GM21360 (cell line): Measurements from ENCODE around the gene RRP1B.

Experiments used
- ATAC-seq: cut with Tn5 transposase; IDR thresholded peaks from one replicate; pipeline ENCODE4 v1.9.1; 2021; ENCODE audit warnings: mild to moderate bottlenecking, moderate library complexity; ENCODE audit not compliant: unreplicated experiment

Gene RRP1B

GRCh38 chr21:43739621-43740435 lies 80.5 kb downstream of the RRP1B start:
- ATAC-seq: no peak

- ATAC-seq: no peak
Observed at GRCh38 chr21:43740497-43741156, 81.3 kb downstream of the RRP1B start.

- no peak for ATAC-seq
Observed at GRCh38 chr21:43741423-43742096, 82.2 kb downstream of the RRP1B start.

DNA sequence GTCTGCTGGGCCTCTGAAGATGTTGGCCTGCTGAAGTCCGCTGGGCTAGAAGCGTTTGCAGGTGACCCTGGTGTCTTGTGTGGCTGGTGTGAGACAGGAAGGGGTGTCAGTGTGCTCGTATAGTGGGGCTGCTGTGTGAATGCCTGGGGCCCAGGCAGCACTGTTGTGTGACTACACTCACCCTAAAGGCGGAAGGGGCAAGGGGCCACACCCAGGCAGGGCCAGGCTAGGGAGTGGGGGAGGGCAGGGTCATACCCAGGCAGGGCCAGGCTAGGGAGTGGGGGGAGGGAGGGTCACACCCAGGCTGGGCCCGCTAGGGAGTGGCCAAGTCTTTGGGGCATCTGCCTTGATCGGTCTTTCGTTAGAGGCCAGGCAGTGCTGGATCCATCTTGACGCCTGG lies 84.6 kb downstream of the RRP1B start:
- ATAC-seq: no peak

DNA sequence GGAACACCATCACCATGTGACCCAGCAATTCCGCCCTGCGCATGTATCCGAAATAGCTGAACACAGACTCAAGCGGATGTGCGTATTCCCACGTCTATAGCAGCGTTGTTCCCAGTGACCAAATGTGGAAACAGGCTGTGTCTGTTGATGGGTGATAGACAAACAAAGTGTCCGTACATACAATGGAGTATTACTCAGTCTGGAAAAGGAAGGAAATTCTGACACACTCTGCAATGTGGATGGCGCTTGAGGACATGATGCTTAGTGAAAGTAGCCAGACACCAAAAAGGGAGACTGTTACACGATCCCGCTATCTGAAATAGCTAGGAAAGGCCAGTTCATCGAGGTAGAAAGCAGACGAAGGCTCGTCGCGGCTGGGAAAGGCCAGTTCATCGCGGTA lies 85.4 kb downstream of the RRP1B start:
- no peak for ATAC-seq
